ENCODE data around the gene LTF. TPM values are rescaled to one million over a fixed set of nuclear protein-coding genes. Genes with fewer than 3 reads are reported as not detected.

Gene LTF
- total and polyA plus RNA-seq, 2 donors (not counting 1 experiment from before 2014, with no cell fraction given), result 0.22 TPM; not detected in 1

GRCh38 chr3:46479021-46479420 lies 14.3 kb upstream of the LTF start:
- Mint-ChIP-seq H3K4me1 (no peaks in the 10 kb centered on the region), H3K27me3 (peaks cover 38% of the 10 kb centered on the region), H3K9me3 (ENCODE audit: insufficient read depth) (no peaks in the 10 kb centered on the region), H3K27ac (no peak overlapping the region), H3K4me3 (no peak overlapping the region)
- H3K9me3 ChIP-seq (ENCODE audit: control extremely low read depth in 1 of 3, control insufficient read depth in 2 of 3, insufficient read depth in 1 of 3, low read length in 2 of 3), result no peaks in the 10 kb centered on the region
- H3K27me3 ChIP-seq (replicated peaks in 1 of 4; ENCODE audit: control extremely low read depth in 1 of 4, control insufficient read depth in 3 of 4, insufficient read depth in 4 of 4, low read length in 3 of 4), result peaks cover 0 to 14% (median 6%) of the 10 kb centered on the region in 4 experiments
- intact Hi-C loops (cut with micrococcal nuclease), result no loop called here
- no peaks in the 10 kb centered on the region for H3K4me1 ChIP-seq (ENCODE audit: control insufficient read depth in 2 of 2, insufficient read depth in 2 of 2, low read length in 2 of 2)
- H4K20me1 ChIP-seq (ENCODE audit: control insufficient read depth, insufficient read depth, low read length, poor library complexity, severe bottlenecking), result no peaks in the 10 kb centered on the region
- no peak overlapping the region for H3K4me3 ChIP-seq (ENCODE audit: control extremely low read depth in 1 of 5, extremely low read depth in 1 of 5, insufficient read depth in 1 of 5, low read depth in 2 of 5, low read length in 4 of 5)
- POLR2A ChIA-PET, result no interaction called here
- CTCF ChIA-PET, result no interaction called here
- H3K9ac ChIP-seq (ENCODE audit: low read length), result no peak overlapping the region
- no peak overlapping the region for H3K27ac ChIP-seq (ENCODE audit: low read length in 2 of 2)
- 93% methylated on average over 5 of the region's 5 CpGs for WGBS (ENCODE audit: insufficient coverage)
- ATAC-seq (ENCODE audit: low read depth) (no peak), DNase-seq (no peak)
- H3K79me2 ChIP-seq (ENCODE audit: control insufficient read depth, insufficient read depth, low read length), result no peaks in the 10 kb centered on the region
- H3K36me3 ChIP-seq (replicated peaks in 1 of 2; ENCODE audit: control extremely low read depth in 1 of 2, control insufficient read depth in 1 of 2, extremely low read depth in 1 of 2, insufficient read depth in 2 of 2, low read length in 1 of 2), result no peaks in the 10 kb centered on the region
- no peak overlapping the region for H2AFZ ChIP-seq (ENCODE audit: insufficient read depth, low read depth, low read length, poor library complexity, severe bottlenecking)
- TF ChIP-seq CTCF (IDR thresholded peaks at IDR 0.05) (no peak), EZH2 (IDR thresholded peaks at IDR 0.05; ENCODE audit: borderline replicate concordance, insufficient read depth, low read depth, low read length, poor library complexity, severe bottlenecking) (no peak)
- no peak overlapping the region for H3K4me2 ChIP-seq (replicated peaks; ENCODE audit: low read depth, low read length, poor library complexity, severe bottlenecking)

GRCh38 chr3:46478341-46478740 lies 13.6 kb upstream of the LTF start:
- H3K4me1 ChIP-seq (ENCODE audit: control insufficient read depth in 2 of 2, insufficient read depth in 2 of 2, low read length in 2 of 2), result no peaks in the 10 kb centered on the region
- H2AFZ ChIP-seq (ENCODE audit: insufficient read depth, low read depth, low read length, poor library complexity, severe bottlenecking), result no peak overlapping the region
- H3K4me3 ChIP-seq (ENCODE audit: control extremely low read depth in 1 of 5, extremely low read depth in 1 of 5, insufficient read depth in 1 of 5, low read depth in 2 of 5, low read length in 4 of 5), result no peak overlapping the region
- no peak overlapping the region for H3K27ac Mint-ChIP-seq
- H3K27me3 Mint-ChIP-seq, result peaks cover 42% of the 10 kb centered on the region
- no peak for ATAC-seq (ENCODE audit: low read depth)
- no peaks in the 10 kb centered on the region for H3K4me1 Mint-ChIP-seq
- H3K4me2 ChIP-seq (replicated peaks; ENCODE audit: low read depth, low read length, poor library complexity, severe bottlenecking), result no peak overlapping the region
- no peak for TF ChIP-seq EZH2 (IDR thresholded peaks at IDR 0.05; ENCODE audit: borderline replicate concordance, insufficient read depth, low read depth, low read length, poor library complexity, severe bottlenecking)
- TF ChIP-seq CTCF (IDR thresholded peaks at IDR 0.05), result no peak
- H3K9me3 ChIP-seq (ENCODE audit: control extremely low read depth in 1 of 3, control insufficient read depth in 2 of 3, insufficient read depth in 1 of 3, low read length in 2 of 3), result no peaks in the 10 kb centered on the region
- no peaks in the 10 kb centered on the region for H4K20me1 ChIP-seq (ENCODE audit: control insufficient read depth, insufficient read depth, low read length, poor library complexity, severe bottlenecking)
- H3K4me3 Mint-ChIP-seq, result no peak overlapping the region
- H3K79me2 ChIP-seq (ENCODE audit: control insufficient read depth, insufficient read depth, low read length), result no peaks in the 10 kb centered on the region
- H3K9ac ChIP-seq (ENCODE audit: low read length), result no peak overlapping the region
- peaks cover 0 to 14% (median 7%) of the 10 kb centered on the region in 4 experiments for H3K27me3 ChIP-seq (replicated peaks in 1 of 4; ENCODE audit: control extremely low read depth in 1 of 4, control insufficient read depth in 3 of 4, insufficient read depth in 4 of 4, low read length in 3 of 4)
- no peaks in the 10 kb centered on the region for H3K9me3 Mint-ChIP-seq (ENCODE audit: insufficient read depth)
- CTCF ChIA-PET, result no interaction called here
- H3K27ac ChIP-seq (ENCODE audit: low read length in 2 of 2), result no peak overlapping the region
- no peak for DNase-seq
- WGBS (ENCODE audit: insufficient coverage), result 62% methylated on average over 3 of the region's 5 CpGs
- intact Hi-C loops (cut with micrococcal nuclease), result no loop called here
- POLR2A ChIA-PET, result no interaction called here
- no peaks in the 10 kb centered on the region for H3K36me3 ChIP-seq (replicated peaks in 1 of 2; ENCODE audit: control extremely low read depth in 1 of 2, control insufficient read depth in 1 of 2, extremely low read depth in 1 of 2, insufficient read depth in 2 of 2, low read length in 1 of 2)
